Ovary (tissue), 3 donors: ENCODE results near the gene PPP1R14C.

Source experiments
- EP300 ChIP-seq: sonication (generic); formaldehyde crosslinking; IDR thresholded peaks from one replicate; pipeline ENCODE4 v1.6.1; 2017; ENCODE audit warnings: antibody characterized with exemption
- POLR2A ChIP-seq: fragments of 450-650 bp; IDR thresholded peaks from one replicate; pipeline ENCODE4 v1.6.1; 2017; ENCODE audit warnings: antibody characterized with exemption, mild to moderate bottlenecking, moderate library complexity
- TF ChIP-seq, protein P1 (sequence below), 3 donors: fragments of 450-650 bp in 2 of 3; fragments of 200-600 bp in 1 of 3; IDR thresholded peaks; one replicate each; pipeline versions ENCODE4 v1.5.1 to v1.8.0; 2016 to 2022; ENCODE audit warnings: antibody characterized with exemption in 3 of 3, mild to moderate bottlenecking in 1 of 3
- donor health status: DM: no; HTN: no; CAD: no.

DNA sequence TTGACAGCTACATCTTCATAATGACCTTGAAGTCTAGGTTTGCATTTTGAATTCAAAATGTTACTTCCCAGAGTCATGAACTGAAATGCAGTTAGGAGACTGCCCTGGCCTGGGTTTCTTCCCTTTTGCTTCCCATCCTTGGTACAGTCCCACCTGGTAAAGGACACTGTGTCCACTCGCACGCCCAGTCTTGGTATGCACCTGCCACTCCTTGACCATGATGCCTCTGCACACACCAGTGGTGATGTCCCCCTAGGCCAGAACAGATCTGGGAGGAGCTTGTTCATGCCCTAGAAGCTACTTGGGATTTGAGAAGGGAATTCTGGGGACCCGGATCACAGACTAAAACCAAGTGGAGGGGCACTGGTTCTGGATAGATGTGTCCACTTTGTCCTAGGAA lies 3.6 kb downstream of the PPP1R14C start:
- TF ChIP-seq POLR2A, result no peak
- TF ChIP-seq, protein P1, sequence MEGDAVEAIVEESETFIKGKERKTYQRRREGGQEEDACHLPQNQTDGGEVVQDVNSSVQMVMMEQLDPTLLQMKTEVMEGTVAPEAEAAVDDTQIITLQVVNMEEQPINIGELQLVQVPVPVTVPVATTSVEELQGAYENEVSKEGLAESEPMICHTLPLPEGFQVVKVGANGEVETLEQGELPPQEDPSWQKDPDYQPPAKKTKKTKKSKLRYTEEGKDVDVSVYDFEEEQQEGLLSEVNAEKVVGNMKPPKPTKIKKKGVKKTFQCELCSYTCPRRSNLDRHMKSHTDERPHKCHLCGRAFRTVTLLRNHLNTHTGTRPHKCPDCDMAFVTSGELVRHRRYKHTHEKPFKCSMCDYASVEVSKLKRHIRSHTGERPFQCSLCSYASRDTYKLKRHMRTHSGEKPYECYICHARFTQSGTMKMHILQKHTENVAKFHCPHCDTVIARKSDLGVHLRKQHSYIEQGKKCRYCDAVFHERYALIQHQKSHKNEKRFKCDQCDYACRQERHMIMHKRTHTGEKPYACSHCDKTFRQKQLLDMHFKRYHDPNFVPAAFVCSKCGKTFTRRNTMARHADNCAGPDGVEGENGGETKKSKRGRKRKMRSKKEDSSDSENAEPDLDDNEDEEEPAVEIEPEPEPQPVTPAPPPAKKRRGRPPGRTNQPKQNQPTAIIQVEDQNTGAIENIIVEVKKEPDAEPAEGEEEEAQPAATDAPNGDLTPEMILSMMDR (IDR thresholded peaks at IDR 0.05), result no peak
- TF ChIP-seq EP300, result no peak
